Activated CD4-positive, alpha-beta T cell treated with anti-CD3 and anti-CD28 coated beads, Interleukin-2, amount 10 ng/mL, durations not matched to agents 7 days and 5 days (primary cell): ENCODE results near the gene RNF13. TPM values are rescaled to one million over a fixed set of nuclear protein-coding genes. Genes with fewer than 3 reads are reported as not detected.
"Not testable (repeated sequence)": the region's sequence is repeated elsewhere in the genome, so short reads cannot be mapped to it uniquely, and the experiment has no call there.

ENCODE experiments used
- CTCF ChIA-PET: fragments of 350-600 bp; sonication (Branson Sonifier 250); formaldehyde crosslinking; loops from one replicate; lab custom pipeline; 2021; ENCODE audit warnings: antibody characterized with exemption; lab: Charles Lee
- POLR2A ChIA-PET: fragments of 350-600 bp; sonication (Branson Sonifier 250); formaldehyde crosslinking; loops from one replicate; lab custom pipeline; 2021; ENCODE audit warnings: antibody characterized with exemption; lab: Charles Lee
- DNase-seq: peaks from one replicate; pipeline ENCODE4 v3.0.0-alpha.2; 2020
- H3K27ac Mint-ChIP-seq: one replicate; pipeline ENCODE4 v1.8.0; 2021; ENCODE audit warnings: mild to moderate bottlenecking, moderate library complexity, mixed read lengths
- H3K27me3 Mint-ChIP-seq: one replicate; pipeline ENCODE4 v1.8.0; 2021; ENCODE audit warnings: mixed read lengths
- H3K36me3 Mint-ChIP-seq: one replicate; pipeline ENCODE4 v1.8.0; 2021; ENCODE audit warnings: low read depth, mixed read lengths
- H3K4me1 Mint-ChIP-seq: one replicate; pipeline ENCODE4 v1.8.0; 2021; ENCODE audit warnings: mixed read lengths
- H3K4me3 Mint-ChIP-seq: one replicate; pipeline ENCODE4 v1.8.0; 2021; ENCODE audit warnings: mild to moderate bottlenecking, moderate library complexity, mixed read lengths
- H3K9me3 Mint-ChIP-seq: one replicate; pipeline ENCODE4 v1.8.0; 2021; ENCODE audit warnings: mixed read lengths
- total RNA-seq, 2 experiments: library from RNA; stranded (reverse); gene quantifications; one replicate each; pipeline ENCODE4 v1.2.3, GENCODE V29; 2021

The RNF13 gene
- total RNA-seq, 2 experiments from 2014 or later, result 33.0 to 45.7 TPM

GRCh38 chr3:149829631-149830030 is 16.6 kb downstream of the RNF13 start:
- H3K27ac Mint-ChIP-seq, CTCF ChIA-PET, H3K4me1 Mint-ChIP-seq, H3K4me3 Mint-ChIP-seq, DNase-seq, H3K27me3 Mint-ChIP-seq, POLR2A ChIA-PET: not testable (repeated sequence)
- H3K36me3 Mint-ChIP-seq, result peaks cover 37% of the 10 kb centered on the region
- H3K9me3 Mint-ChIP-seq, result peaks cover 34% of the 10 kb centered on the region

- CTCF ChIA-PET, result interaction anchor here (0.6 to 0.9 kb wide), 2 partner anchors 11 to 25 kb away, joined by 3 to 4 read pairs; no protein-coding TSS in a partner anchor
- no peak for DNase-seq
These were observed 17.9 kb downstream of the RNF13 start for GRCh38 chr3:149830902-149831301.

DNA sequence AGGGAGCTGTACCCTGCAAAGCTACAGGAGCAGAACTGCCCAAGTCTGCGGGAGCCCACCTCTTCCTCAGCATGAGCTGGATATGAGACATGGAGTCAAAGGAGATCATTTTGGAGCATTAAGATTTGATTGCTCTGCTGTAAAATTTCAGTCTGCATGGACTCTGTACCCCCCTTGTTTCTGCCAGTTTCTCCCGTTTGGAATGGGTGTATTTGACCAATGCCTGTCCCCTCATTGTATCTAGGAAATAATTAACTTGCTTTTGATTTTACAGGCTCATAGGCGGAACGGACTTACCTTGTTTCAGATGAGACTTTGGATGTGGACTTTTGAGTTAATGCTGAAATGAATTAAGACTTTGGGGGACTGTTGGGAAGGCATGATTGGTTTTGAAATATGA is 18.3 kb downstream of the RNF13 start:
- DNase-seq, result no peak
- no peak overlapping the region for H3K27ac Mint-ChIP-seq
- POLR2A ChIA-PET, result no interaction called here
- H3K27me3 Mint-ChIP-seq, result no peaks in the 10 kb centered on the region
- CTCF ChIA-PET, result interaction anchor here (0.9 kb wide), 1 partner anchor 11 kb away, joined by 3 read pairs; no protein-coding TSS in a partner anchor
- H3K4me1 Mint-ChIP-seq, result no peaks in the 10 kb centered on the region
- peaks cover 48% of the 10 kb centered on the region for H3K9me3 Mint-ChIP-seq
- H3K36me3 Mint-ChIP-seq, result peaks cover 48% of the 10 kb centered on the region
- H3K4me3 Mint-ChIP-seq, result no peak overlapping the region

More at GRCh38 chr3:149830902-149831301, 17.9 kb downstream of the RNF13 start:
- POLR2A ChIA-PET, result no interaction called here
- H3K36me3 Mint-ChIP-seq, result peaks cover 45% of the 10 kb centered on the region
- H3K4me1 Mint-ChIP-seq, result no peaks in the 10 kb centered on the region
- H3K4me3 Mint-ChIP-seq, result no peak overlapping the region
- H3K27ac Mint-ChIP-seq, result no peak overlapping the region
- peaks cover 45% of the 10 kb centered on the region for H3K9me3 Mint-ChIP-seq
- H3K27me3 Mint-ChIP-seq, result no peaks in the 10 kb centered on the region

DNA sequence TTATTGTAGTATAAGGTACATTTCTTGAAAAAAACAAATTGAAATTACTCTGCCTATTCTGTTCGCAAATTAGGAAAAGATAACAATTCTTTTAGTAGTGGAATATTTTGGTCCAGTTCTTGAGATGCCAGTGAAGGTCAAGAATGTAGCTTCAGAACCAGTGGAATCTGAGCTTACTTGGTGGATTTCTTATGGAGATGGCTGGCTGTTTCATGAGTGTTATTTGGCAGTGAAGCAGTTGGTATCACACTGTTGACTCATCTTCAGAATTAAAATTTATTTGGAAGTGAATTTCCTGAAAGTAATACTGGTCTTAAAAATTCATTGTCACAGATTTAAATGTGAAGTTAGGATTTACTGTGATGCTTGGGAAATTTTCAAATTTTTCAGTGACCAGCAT is 19.1 kb downstream of the RNF13 start:
- Mint-ChIP-seq H3K4me3 (no peak overlapping the region), H3K36me3 (peaks cover 54% of the 10 kb centered on the region), H3K27ac (no peak overlapping the region), H3K4me1 (no peaks in the 10 kb centered on the region), H3K9me3 (peaks cover 54% of the 10 kb centered on the region), H3K27me3 (no peaks in the 10 kb centered on the region)
- no peak for DNase-seq
- POLR2A ChIA-PET, result no interaction called here
- CTCF ChIA-PET, result no interaction called here

GRCh38 chr3:149833241-149833640 is 20.2 kb downstream of the RNF13 start:
- ChIA-PET CTCF (no interaction called here), POLR2A (no interaction called here)
- Mint-ChIP-seq H3K9me3 (peaks cover 65% of the 10 kb centered on the region), H3K27me3 (no peaks in the 10 kb centered on the region), H3K36me3 (peaks cover 64% of the 10 kb centered on the region), H3K27ac (no peak overlapping the region), H3K4me1 (no peaks in the 10 kb centered on the region), H3K4me3 (no peak overlapping the region)
- no peak for DNase-seq

- Mint-ChIP-seq H3K4me1 (peaks cover 16% of the 10 kb centered on the region), H3K36me3 (peaks cover 46% of the 10 kb centered on the region), H3K9me3 (peaks cover 50% of the 10 kb centered on the region)
- CTCF ChIA-PET, H3K27me3 Mint-ChIP-seq, DNase-seq, H3K27ac Mint-ChIP-seq, POLR2A ChIA-PET, H3K4me3 Mint-ChIP-seq: not testable (repeated sequence)
These were observed 25.5 kb downstream of the RNF13 start for GRCh38 chr3:149838491-149838890.

- peaks cover 46% of the 10 kb centered on the region for H3K36me3 Mint-ChIP-seq
- DNase-seq, POLR2A ChIA-PET, H3K27me3 Mint-ChIP-seq, CTCF ChIA-PET, H3K27ac Mint-ChIP-seq, H3K4me3 Mint-ChIP-seq: not testable (repeated sequence)
- peaks cover 44% of the 10 kb centered on the region for H3K9me3 Mint-ChIP-seq
- peaks cover 16% of the 10 kb centered on the region for H3K4me1 Mint-ChIP-seq
These were observed 26.5 kb downstream of the RNF13 start for GRCh38 chr3:149839469-149839868.

GRCh38 chr3:149839896-149840295 is 26.9 kb downstream of the RNF13 start:
- CTCF ChIA-PET, result no interaction called here

GRCh38 chr3:149843502-149843901 is 30.5 kb downstream of the RNF13 start:
- POLR2A ChIA-PET, result no interaction called here
- H3K4me1 Mint-ChIP-seq, result peaks cover 18% of the 10 kb centered on the region
- H3K36me3 Mint-ChIP-seq, result peaks cover 34% of the 10 kb centered on the region

More at GRCh38 chr3:149839896-149840295, 26.9 kb downstream of the RNF13 start:
- H3K36me3 Mint-ChIP-seq, result peaks cover 44% of the 10 kb centered on the region
- no peak for DNase-seq
- H3K4me1 Mint-ChIP-seq, result peaks cover 16% of the 10 kb centered on the region
- POLR2A ChIA-PET, result no interaction called here
- peaks cover 40% of the 10 kb centered on the region for H3K9me3 Mint-ChIP-seq
- H3K4me3 Mint-ChIP-seq, result no peak overlapping the region
- no peaks in the 10 kb centered on the region for H3K27me3 Mint-ChIP-seq
- no peak overlapping the region for H3K27ac Mint-ChIP-seq

DNA sequence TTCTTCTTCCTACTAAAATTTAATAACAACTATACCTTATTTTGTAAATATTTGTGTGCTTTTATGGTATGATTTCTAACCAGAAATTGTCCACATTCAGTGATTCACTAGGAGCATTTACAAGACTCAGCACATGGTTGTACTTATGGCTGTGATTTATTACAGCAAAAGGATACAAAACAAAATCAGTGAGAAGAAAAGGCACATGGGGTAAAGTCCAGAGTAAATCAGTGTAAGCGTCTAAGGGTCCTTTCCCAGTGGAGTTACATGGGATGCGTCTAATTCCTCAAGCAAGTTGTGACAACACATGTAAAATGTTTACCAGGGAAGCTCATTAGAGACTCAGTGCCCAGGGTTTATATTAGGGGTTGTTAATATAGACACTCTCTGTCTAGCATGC is 31.1 kb downstream of the RNF13 start:
- peaks cover 37% of the 10 kb centered on the region for H3K36me3 Mint-ChIP-seq
- H3K27ac Mint-ChIP-seq, result no peak overlapping the region
- H3K27me3 Mint-ChIP-seq, result no peaks in the 10 kb centered on the region
- ChIA-PET POLR2A (no interaction called here), CTCF (no interaction called here)
- H3K4me3 Mint-ChIP-seq, result no peak overlapping the region
- no peak for DNase-seq
- peaks cover 12% of the 10 kb centered on the region for H3K9me3 Mint-ChIP-seq
- peaks cover 18% of the 10 kb centered on the region for H3K4me1 Mint-ChIP-seq

More at GRCh38 chr3:149843502-149843901, 30.5 kb downstream of the RNF13 start:
- Mint-ChIP-seq H3K27ac (no peak overlapping the region), H3K9me3 (peaks cover 12% of the 10 kb centered on the region), H3K4me3 (no peak overlapping the region), H3K27me3 (no peaks in the 10 kb centered on the region)
- CTCF ChIA-PET, result no interaction called here
- no peak for DNase-seq

GRCh38 chr3:149845570-149846244 is 32.7 kb downstream of the RNF13 start:
- ChIA-PET CTCF (interaction anchor here (0.5 to 1.0 kb wide), 2 partner anchors 10 to 414 kb away, joined by 4 read pairs; no protein-coding TSS in a partner anchor), POLR2A (no interaction called here)
- Mint-ChIP-seq H3K4me1 (peaks cover 13% of the 10 kb centered on the region), H3K27ac (no peak overlapping the region), H3K9me3 (peaks cover 4% of the 10 kb centered on the region), H3K4me3 (no peak overlapping the region), H3K36me3 (peaks cover 36% of the 10 kb centered on the region), H3K27me3 (no peaks in the 10 kb centered on the region)
- no peak for DNase-seq

DNA sequence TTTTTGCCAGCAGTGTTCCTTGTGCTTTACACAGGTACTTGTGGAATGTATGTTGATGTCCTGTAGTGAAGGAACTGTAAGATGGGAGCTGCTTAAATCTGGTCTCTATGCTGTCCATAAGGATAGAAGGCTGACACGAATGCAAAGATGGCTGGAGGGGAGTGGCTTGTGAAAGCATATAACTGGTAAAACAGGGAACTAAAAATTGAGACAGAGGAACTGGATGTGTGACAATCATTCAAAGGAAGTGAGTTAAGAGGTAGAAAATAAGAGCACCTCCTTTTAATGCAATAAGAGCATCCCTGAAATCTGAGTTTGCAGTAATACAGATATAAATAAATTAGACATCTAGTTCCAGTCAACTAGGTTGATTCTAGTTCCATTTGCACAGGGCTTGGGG is 35.2 kb downstream of the RNF13 start:
- peaks cover 42% of the 10 kb centered on the region for H3K36me3 Mint-ChIP-seq

GRCh38 chr3:149848688-149849087 is 35.7 kb downstream of the RNF13 start:
- ChIA-PET CTCF (no interaction called here), POLR2A (no interaction called here)
- no peak overlapping the region for H3K4me3 Mint-ChIP-seq
- H3K27me3 Mint-ChIP-seq, result no peaks in the 10 kb centered on the region
- H3K27ac Mint-ChIP-seq, result no peak overlapping the region
- no peak for DNase-seq
- H3K9me3 Mint-ChIP-seq, result no peaks in the 10 kb centered on the region
- H3K36me3 Mint-ChIP-seq, result peaks cover 41% of the 10 kb centered on the region
- peaks cover 2% of the 10 kb centered on the region for H3K4me1 Mint-ChIP-seq

More for the DNA sequence above, 35.2 kb downstream of the RNF13 start:
- DNase-seq, result no peak
- H3K4me1 Mint-ChIP-seq, result peaks cover 2% of the 10 kb centered on the region
- no peak overlapping the region for H3K27ac Mint-ChIP-seq
- H3K27me3 Mint-ChIP-seq, result no peaks in the 10 kb centered on the region
- ChIA-PET POLR2A (no interaction called here), CTCF (no interaction called here)
- H3K9me3 Mint-ChIP-seq, result no peaks in the 10 kb centered on the region
- H3K4me3 Mint-ChIP-seq, result no peak overlapping the region
